ENCODE data around the gene LPAR5. TPM values are rescaled to one million over a fixed set of nuclear protein-coding genes. Genes with fewer than 3 reads are reported as not detected.
A peak's percentile ranks its signal among the peaks of the same experiment; 100 is the strongest.

Gene LPAR5
- total RNA-seq, 1 experiment from 2014 or later: 14.6 TPM

DNA sequence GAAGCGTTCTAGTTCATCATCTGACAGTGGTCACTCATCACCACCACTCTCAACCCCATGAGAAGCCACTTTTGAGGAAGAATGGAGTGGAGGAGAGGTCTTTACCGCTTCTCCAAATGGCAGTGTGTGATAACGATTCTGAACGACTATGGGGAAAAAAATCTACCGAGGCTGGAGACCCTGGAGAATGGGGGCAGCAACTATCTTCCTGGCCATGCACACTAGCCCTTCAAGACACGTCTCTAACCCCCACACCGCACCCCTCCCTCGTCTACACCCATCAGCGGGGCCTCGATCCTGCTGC is 26.8 kb upstream of the LPAR5 start:
- H3K9me2 ChIP-seq (replicated peaks; ENCODE audit: insufficient read depth, low read length): no peaks in the 10 kb centered on the region
- no peaks in the 10 kb centered on the region for H3K27me3 ChIP-seq (ENCODE audit: low read length)
- H3K9ac ChIP-seq (ENCODE audit: low read length): peak overlapping the region; percentile 76
- peaks cover 14% of the 10 kb centered on the region for H3K4me1 ChIP-seq (ENCODE audit: low read length)
- no peaks in the 10 kb centered on the region for H3K9me3 ChIP-seq (ENCODE audit: low read length)
- peak overlapping the region; percentile 81 for H3K4me3 ChIP-seq (ENCODE audit: low read length)
- no peak for DNase-seq
- peaks cover 5% of the 10 kb centered on the region; the same call in 1 of the 2 replicates for H3K36me3 ChIP-seq (ENCODE audit: insufficient read depth, low read length)
- H2AFZ ChIP-seq (ENCODE audit: low read length): no peak overlapping the region
- no peaks in the 10 kb centered on the region for H4K20me1 ChIP-seq (ENCODE audit: insufficient read depth, low read depth, low read length)
- peaks cover 16% of the 10 kb centered on the region for H3K79me2 ChIP-seq (ENCODE audit: low read length)
- H3K27ac ChIP-seq (ENCODE audit: low read length): no peak overlapping the region
- H3K4me2 ChIP-seq (ENCODE audit: low read depth, low read length, poor library complexity, severe bottlenecking): peak overlapping the region; percentile 83

DNA sequence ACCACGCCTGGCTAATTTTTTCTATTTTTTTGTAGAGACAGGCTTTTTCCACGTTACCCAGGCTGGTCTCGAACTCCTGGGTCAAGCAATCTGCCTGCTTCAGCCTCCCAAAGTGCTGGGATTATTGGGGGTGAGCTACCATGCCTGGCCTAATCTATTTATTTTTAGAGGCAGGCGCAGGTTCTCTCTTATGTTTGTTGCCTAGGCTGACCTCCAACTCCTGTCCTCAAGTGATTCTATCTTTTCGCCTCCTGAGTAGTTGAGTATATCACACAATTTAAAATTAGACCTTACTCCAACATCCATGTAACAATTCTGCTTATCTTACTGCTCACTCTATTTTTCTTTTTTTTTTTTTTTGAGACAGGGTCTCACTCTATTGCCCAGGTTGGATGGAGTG is 18.2 kb upstream of the LPAR5 start:
- Histone ChIP-seq H3K4me3 (ENCODE audit: low read length) (no peak overlapping the region), H3K4me1 (ENCODE audit: low read length) (0 out of 2 replicates have a peak, but pooled peaks cover 3% of the 10 kb centered on the region), H2AFZ (ENCODE audit: low read length) (no peak overlapping the region), H3K4me2 (ENCODE audit: low read depth, low read length, poor library complexity, severe bottlenecking) (no peak overlapping the region), H3K27me3 (ENCODE audit: low read length) (no peaks in the 10 kb centered on the region), H3K27ac (ENCODE audit: low read length) (no peak overlapping the region), H3K9ac (ENCODE audit: low read length) (no peak overlapping the region), H3K9me3 (ENCODE audit: low read length) (no peaks in the 10 kb centered on the region), H3K79me2 (ENCODE audit: low read length) (no peaks in the 10 kb centered on the region), H3K36me3 (ENCODE audit: insufficient read depth, low read length) (peaks cover 11% of the 10 kb centered on the region; the same call in 1 of the 2 replicates), H3K9me2 (replicated peaks; ENCODE audit: insufficient read depth, low read length) (no peaks in the 10 kb centered on the region), H4K20me1 (ENCODE audit: insufficient read depth, low read depth, low read length) (no peaks in the 10 kb centered on the region)
- no peak for DNase-seq

GRCh38 chr12:6653342-6653741 is 17.6 kb upstream of the LPAR5 start:
- H3K36me3 ChIP-seq (ENCODE audit: insufficient read depth, low read length): peaks cover 11% of the 10 kb centered on the region; the same call in 1 of the 2 replicates
- no peaks in the 10 kb centered on the region for H3K9me3 ChIP-seq (ENCODE audit: low read length)
- H3K4me3 ChIP-seq (ENCODE audit: low read length): no peak overlapping the region
- H3K9ac ChIP-seq (ENCODE audit: low read length): no peak overlapping the region
- H3K27ac ChIP-seq (ENCODE audit: low read length): no peak overlapping the region
- 0 out of 2 replicates have a peak, but pooled peaks cover 3% of the 10 kb centered on the region for H3K4me1 ChIP-seq (ENCODE audit: low read length)
- H4K20me1 ChIP-seq (ENCODE audit: insufficient read depth, low read depth, low read length): no peaks in the 10 kb centered on the region
- H3K9me2 ChIP-seq (replicated peaks; ENCODE audit: insufficient read depth, low read length): no peaks in the 10 kb centered on the region
- no peak overlapping the region for H3K4me2 ChIP-seq (ENCODE audit: low read depth, low read length, poor library complexity, severe bottlenecking)
- no peaks in the 10 kb centered on the region for H3K27me3 ChIP-seq (ENCODE audit: low read length)
- H2AFZ ChIP-seq (ENCODE audit: low read length): no peak overlapping the region
- no peaks in the 10 kb centered on the region for H3K79me2 ChIP-seq (ENCODE audit: low read length)
- no peak for DNase-seq

GRCh38 chr12:6652391-6652790 is 16.6 kb upstream of the LPAR5 start:
- Histone ChIP-seq H3K9me3 (ENCODE audit: low read length) (no peaks in the 10 kb centered on the region), H3K4me3 (ENCODE audit: low read length) (no peak overlapping the region), H3K27ac (ENCODE audit: low read length) (no peak overlapping the region), H4K20me1 (ENCODE audit: insufficient read depth, low read depth, low read length) (no peaks in the 10 kb centered on the region), H2AFZ (ENCODE audit: low read length) (no peak overlapping the region), H3K27me3 (ENCODE audit: low read length) (no peaks in the 10 kb centered on the region), H3K79me2 (ENCODE audit: low read length) (no peaks in the 10 kb centered on the region), H3K4me1 (ENCODE audit: low read length) (0 out of 2 replicates have a peak, but pooled peaks cover 3% of the 10 kb centered on the region), H3K9ac (ENCODE audit: low read length) (no peak overlapping the region), H3K9me2 (replicated peaks; ENCODE audit: insufficient read depth, low read length) (no peaks in the 10 kb centered on the region), H3K36me3 (ENCODE audit: insufficient read depth, low read length) (peaks cover 11% of the 10 kb centered on the region; the same call in 1 of the 2 replicates), H3K4me2 (ENCODE audit: low read depth, low read length, poor library complexity, severe bottlenecking) (no peak overlapping the region)
- DNase-seq: no peak

GRCh38 chr12:6650832-6651231 is 15.1 kb upstream of the LPAR5 start:
- Histone ChIP-seq H3K27ac (ENCODE audit: low read length) (no peak overlapping the region), H3K4me2 (ENCODE audit: low read depth, low read length, poor library complexity, severe bottlenecking) (no peak overlapping the region), H3K9me3 (ENCODE audit: low read length) (no peaks in the 10 kb centered on the region), H3K36me3 (ENCODE audit: insufficient read depth, low read length) (peaks cover 9% of the 10 kb centered on the region; the same call in 1 of the 2 replicates), H3K4me3 (ENCODE audit: low read length) (no peak overlapping the region), H3K4me1 (ENCODE audit: low read length) (no peaks in the 10 kb centered on the region), H3K9ac (ENCODE audit: low read length) (no peak overlapping the region), H3K9me2 (replicated peaks; ENCODE audit: insufficient read depth, low read length) (no peaks in the 10 kb centered on the region), H3K79me2 (ENCODE audit: low read length) (no peaks in the 10 kb centered on the region), H2AFZ (ENCODE audit: low read length) (no peak overlapping the region), H4K20me1 (ENCODE audit: insufficient read depth, low read depth, low read length) (no peaks in the 10 kb centered on the region), H3K27me3 (ENCODE audit: low read length) (no peaks in the 10 kb centered on the region)
- DNase-seq: no peak

DNA sequence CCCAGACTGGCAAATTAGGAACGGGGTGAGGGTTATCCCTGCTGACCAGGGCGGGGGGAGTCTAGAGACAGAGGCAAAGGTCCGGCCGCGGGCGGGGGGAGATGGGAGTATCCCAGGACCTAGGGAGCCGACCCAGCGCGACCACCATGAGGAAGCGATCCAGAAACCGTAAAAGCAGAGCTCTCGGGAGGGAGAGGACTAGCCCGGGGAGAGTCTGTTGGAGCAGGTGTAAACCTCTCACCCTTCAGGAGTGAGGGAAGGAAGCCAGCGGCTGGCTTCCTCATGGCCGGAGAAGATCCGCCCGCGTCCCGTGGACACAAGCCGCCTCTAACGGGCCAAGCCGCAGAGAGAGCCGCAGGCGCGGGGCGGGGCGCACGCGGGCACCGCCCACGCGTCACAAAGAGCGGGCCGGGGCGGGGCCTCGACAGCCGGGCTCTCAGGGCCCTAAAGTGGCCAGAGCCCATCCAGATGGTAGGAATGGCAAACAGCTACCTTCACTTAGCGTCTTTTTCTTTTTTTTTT is 11.4 kb upstream of the LPAR5 start, which contains the start of gene ACRBP:
Gene ACRBP (minus strand): TSS at position 350 of the 522 bp plus-strand sequence. CDS start 66 bp downstream, at position 284.
- no peak for DNase-seq
- H4K20me1 ChIP-seq (ENCODE audit: insufficient read depth, low read depth, low read length): no peaks in the 10 kb centered on the region
- H3K27me3 ChIP-seq (ENCODE audit: low read length): no peaks in the 10 kb centered on the region
- no peak within 1 kb of the TSS for H3K4me3 ChIP-seq (ENCODE audit: low read length)
- H3K79me2 ChIP-seq (ENCODE audit: low read length): no peaks in the 10 kb centered on the region
- no peaks in the 10 kb centered on the region for H3K9me3 ChIP-seq (ENCODE audit: low read length)
- no peak within 1 kb of the TSS for H3K4me2 ChIP-seq (ENCODE audit: low read depth, low read length, poor library complexity, severe bottlenecking)
- H3K36me3 ChIP-seq (ENCODE audit: insufficient read depth, low read length): peaks cover 9% of the 10 kb centered on the region; the same call in 1 of the 2 replicates
- no peak within 1 kb of the TSS for H3K27ac ChIP-seq (ENCODE audit: low read length)
- H2AFZ ChIP-seq (ENCODE audit: low read length): no peak within 1 kb of the TSS
- H3K4me1 ChIP-seq (ENCODE audit: low read length): peaks cover 2% of the 10 kb centered on the region; the same call in 1 of the 2 replicates
- no peak within 1 kb of the TSS for H3K9ac ChIP-seq (ENCODE audit: low read length)
- no peaks in the 10 kb centered on the region for H3K9me2 ChIP-seq (replicated peaks; ENCODE audit: insufficient read depth, low read length)

GRCh38 chr12:6646276-6647082 is 10.7 kb upstream of the LPAR5 start:
- H3K4me3 ChIP-seq (ENCODE audit: low read length): no peak overlapping the region
- H3K27me3 ChIP-seq (ENCODE audit: low read length): no peaks in the 10 kb centered on the region
- no peak for DNase-seq
- peaks cover 2% of the 10 kb centered on the region; the same call in 1 of the 2 replicates for H3K4me1 ChIP-seq (ENCODE audit: low read length)
- H2AFZ ChIP-seq (ENCODE audit: low read length): no peak overlapping the region
- H4K20me1 ChIP-seq (ENCODE audit: insufficient read depth, low read depth, low read length): no peaks in the 10 kb centered on the region
- no peak overlapping the region for H3K4me2 ChIP-seq (ENCODE audit: low read depth, low read length, poor library complexity, severe bottlenecking)
- H3K36me3 ChIP-seq (ENCODE audit: insufficient read depth, low read length): peaks cover 9% of the 10 kb centered on the region; the same call in 1 of the 2 replicates
- H3K9ac ChIP-seq (ENCODE audit: low read length): no peak overlapping the region
- no peaks in the 10 kb centered on the region for H3K9me3 ChIP-seq (ENCODE audit: low read length)
- no peaks in the 10 kb centered on the region for H3K79me2 ChIP-seq (ENCODE audit: low read length)
- H3K27ac ChIP-seq (ENCODE audit: low read length): no peak overlapping the region
- no peaks in the 10 kb centered on the region for H3K9me2 ChIP-seq (replicated peaks; ENCODE audit: insufficient read depth, low read length)

DNA sequence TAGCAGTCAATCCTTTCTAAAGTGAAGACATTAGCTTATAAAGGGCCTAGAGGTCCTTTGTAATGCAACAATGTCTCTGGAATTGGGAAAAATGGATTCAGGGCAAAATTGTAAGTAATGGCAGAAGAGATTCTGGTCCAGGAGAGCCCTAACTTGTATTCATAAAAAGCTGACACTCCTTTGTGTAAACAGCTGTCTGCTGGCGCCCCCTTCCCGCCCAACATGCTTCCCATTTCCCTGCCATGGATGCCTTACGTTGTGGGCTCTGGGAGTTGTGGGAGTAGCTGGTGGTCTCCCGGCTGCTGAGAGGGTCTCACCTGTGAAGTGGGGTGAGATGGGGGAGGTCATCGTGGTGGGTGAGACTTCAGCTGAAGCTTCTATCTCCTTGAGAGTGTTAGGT is 9.1 kb upstream of the LPAR5 start:
- H3K4me2 ChIP-seq (ENCODE audit: low read depth, low read length, poor library complexity, severe bottlenecking): no peak overlapping the region
- peaks cover 2% of the 10 kb centered on the region; the same call in 1 of the 2 replicates for H3K4me1 ChIP-seq (ENCODE audit: low read length)
- H3K27ac ChIP-seq (ENCODE audit: low read length): no peak overlapping the region
- no peak for DNase-seq
- H3K36me3 ChIP-seq (ENCODE audit: insufficient read depth, low read length): peaks cover 9% of the 10 kb centered on the region; the same call in 1 of the 2 replicates
- no peaks in the 10 kb centered on the region for H3K27me3 ChIP-seq (ENCODE audit: low read length)
- no peak overlapping the region for H3K4me3 ChIP-seq (ENCODE audit: low read length)
- H4K20me1 ChIP-seq (ENCODE audit: insufficient read depth, low read depth, low read length): no peaks in the 10 kb centered on the region
- H2AFZ ChIP-seq (ENCODE audit: low read length): no peak overlapping the region
- no peaks in the 10 kb centered on the region for H3K9me3 ChIP-seq (ENCODE audit: low read length)
- H3K9me2 ChIP-seq (replicated peaks; ENCODE audit: insufficient read depth, low read length): no peaks in the 10 kb centered on the region
- no peak overlapping the region for H3K9ac ChIP-seq (ENCODE audit: low read length)
- H3K79me2 ChIP-seq (ENCODE audit: low read length): no peaks in the 10 kb centered on the region
